ENCODE measurements around the gene COPA. TPM values are rescaled to one million over a fixed set of nuclear protein-coding genes. Genes with fewer than 3 reads are reported as not detected.

Gene COPA
- total RNA-seq, 1 experiment from 2014 or later, result 141 TPM

DNA sequence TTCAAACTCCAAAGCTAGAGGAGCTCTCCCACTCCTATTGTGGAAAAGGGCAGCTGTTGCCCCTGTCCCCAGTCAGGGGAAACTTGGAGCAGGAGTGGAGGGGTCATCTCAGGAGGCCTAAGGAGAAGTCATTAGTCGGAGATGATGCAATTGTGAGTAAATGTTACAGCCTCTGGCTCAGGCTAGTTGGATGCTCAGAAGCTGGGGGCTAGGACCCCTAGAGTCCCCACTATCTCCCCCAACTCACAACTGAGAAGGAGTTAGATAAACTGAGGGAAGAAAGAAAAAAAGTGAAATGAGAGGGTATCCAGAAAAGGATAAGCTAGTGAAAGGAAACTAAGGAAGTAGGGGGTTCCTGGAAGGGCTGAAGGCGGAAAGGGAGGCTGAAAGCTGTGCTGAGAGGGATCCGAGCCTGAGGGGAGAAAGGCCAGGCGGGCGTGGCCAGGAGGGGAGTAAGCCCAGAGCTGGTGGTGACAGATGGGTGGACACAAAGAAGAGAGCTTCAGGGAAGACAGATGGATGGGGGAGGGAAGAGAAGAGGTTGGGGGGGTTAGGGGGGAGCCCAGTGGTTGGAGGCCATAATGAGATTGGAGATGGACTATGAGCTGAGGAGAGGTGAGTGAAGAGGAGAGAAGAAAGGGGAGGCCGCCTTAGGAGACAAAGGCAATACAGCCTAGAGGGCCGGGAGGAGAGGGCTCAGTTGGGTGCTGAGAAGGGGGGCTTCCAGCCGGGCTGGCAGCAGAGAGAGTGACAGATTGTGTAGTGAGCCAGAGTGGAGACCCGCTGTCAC, 19.3 kb upstream of the COPA start:
- H3F3A ChIP-seq (ENCODE audit: low read length, unreplicated experiment), result no peaks in the 10 kb centered on the region
- no peak overlapping the region for H3K9ac ChIP-seq (ENCODE audit: low read length)
- intact Hi-C loops (cut with micrococcal nuclease), result no loop called here
- CTCF ChIA-PET, result interaction anchor here (0.8 kb wide), 1 partner anchor 13 kb away, joined by 3 read pairs; no protein-coding TSS in a partner anchor
- no peaks in the 10 kb centered on the region for H3K79me2 ChIP-seq (ENCODE audit: low read length)
- no peak overlapping the region for H2AFZ ChIP-seq (ENCODE audit: low read length)
- no peak overlapping the region for H3K4me3 ChIP-seq (ENCODE audit: low read length)
- ATAC-seq (no peak), DNase-seq (no peak)
- H3K9me2 ChIP-seq (replicated peaks; ENCODE audit: low read length), result no peaks in the 10 kb centered on the region
- H3K27me3 ChIP-seq (ENCODE audit: low read length), result no peaks in the 10 kb centered on the region
- no peak overlapping the region for H3K4me2 ChIP-seq (ENCODE audit: low read length)
- H3K9me3 ChIP-seq (ENCODE audit: low read length), result no peaks in the 10 kb centered on the region
- no TSS peak for BruUV-seq (replicated peaks)
- H4K20me1 ChIP-seq (ENCODE audit: low read length), result no peaks in the 10 kb centered on the region
- POLR2A ChIA-PET (ENCODE audit: unreplicated experiment), result no interaction called here
- TF ChIP-seq EZH2 (IDR thresholded peaks at IDR 0.05; ENCODE audit: low read length, unreplicated experiment), result no peak
- TF ChIP-seq, protein P1, sequence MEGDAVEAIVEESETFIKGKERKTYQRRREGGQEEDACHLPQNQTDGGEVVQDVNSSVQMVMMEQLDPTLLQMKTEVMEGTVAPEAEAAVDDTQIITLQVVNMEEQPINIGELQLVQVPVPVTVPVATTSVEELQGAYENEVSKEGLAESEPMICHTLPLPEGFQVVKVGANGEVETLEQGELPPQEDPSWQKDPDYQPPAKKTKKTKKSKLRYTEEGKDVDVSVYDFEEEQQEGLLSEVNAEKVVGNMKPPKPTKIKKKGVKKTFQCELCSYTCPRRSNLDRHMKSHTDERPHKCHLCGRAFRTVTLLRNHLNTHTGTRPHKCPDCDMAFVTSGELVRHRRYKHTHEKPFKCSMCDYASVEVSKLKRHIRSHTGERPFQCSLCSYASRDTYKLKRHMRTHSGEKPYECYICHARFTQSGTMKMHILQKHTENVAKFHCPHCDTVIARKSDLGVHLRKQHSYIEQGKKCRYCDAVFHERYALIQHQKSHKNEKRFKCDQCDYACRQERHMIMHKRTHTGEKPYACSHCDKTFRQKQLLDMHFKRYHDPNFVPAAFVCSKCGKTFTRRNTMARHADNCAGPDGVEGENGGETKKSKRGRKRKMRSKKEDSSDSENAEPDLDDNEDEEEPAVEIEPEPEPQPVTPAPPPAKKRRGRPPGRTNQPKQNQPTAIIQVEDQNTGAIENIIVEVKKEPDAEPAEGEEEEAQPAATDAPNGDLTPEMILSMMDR (conservative IDR thresholded peaks at IDR 0.05; ENCODE audit: low read depth, low read length), result no peak
- no peak for TF ChIP-seq EZH2phosphoT487 (IDR thresholded peaks at IDR 0.05; ENCODE audit: borderline replicate concordance, low read length)
- H3K27ac ChIP-seq (ENCODE audit: low read length), result no peak overlapping the region
- H3K4me1 ChIP-seq (ENCODE audit: insufficient read depth, low read length), result no peaks in the 10 kb centered on the region
- H3K36me3 ChIP-seq (ENCODE audit: low read depth, low read length), result peaks cover 18% of the 10 kb centered on the region; the same call in 1 of the 2 replicates

DNA sequence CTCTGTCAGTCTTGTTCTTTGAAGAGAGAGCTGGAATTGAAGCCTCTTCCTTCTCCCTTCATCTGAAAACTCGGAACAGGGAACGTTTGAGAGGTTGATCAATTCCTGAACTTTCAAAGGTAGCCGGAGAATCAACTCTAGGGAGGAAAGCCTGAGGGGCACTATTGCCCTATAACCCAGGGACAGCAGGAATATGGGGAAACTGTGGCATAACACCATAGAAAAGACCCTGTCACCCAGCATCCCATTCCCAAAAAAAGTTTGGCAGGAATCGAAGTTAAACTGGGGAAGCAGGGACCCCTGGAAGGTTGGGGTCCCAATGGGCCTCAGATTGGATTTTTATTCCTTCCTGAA, 18.7 kb upstream of the COPA start:
- DNase-seq (no peak), ATAC-seq (no peak)
- Histone ChIP-seq H3K9me2 (replicated peaks; ENCODE audit: low read length) (no peaks in the 10 kb centered on the region), H3K4me3 (ENCODE audit: low read length) (no peak overlapping the region), H3K27ac (ENCODE audit: low read length) (no peak overlapping the region), H3K79me2 (ENCODE audit: low read length) (no peaks in the 10 kb centered on the region), H3K36me3 (ENCODE audit: low read depth, low read length) (peaks cover 23% of the 10 kb centered on the region), H3K27me3 (ENCODE audit: low read length) (no peaks in the 10 kb centered on the region), H4K20me1 (ENCODE audit: low read length) (no peaks in the 10 kb centered on the region), H3K4me1 (ENCODE audit: insufficient read depth, low read length) (no peaks in the 10 kb centered on the region), H3K9me3 (ENCODE audit: low read length) (no peaks in the 10 kb centered on the region), H3K9ac (ENCODE audit: low read length) (no peak overlapping the region), H2AFZ (ENCODE audit: low read length) (no peak overlapping the region), H3F3A (ENCODE audit: low read length, unreplicated experiment) (no peaks in the 10 kb centered on the region), H3K4me2 (ENCODE audit: low read length) (no peak overlapping the region)
- TF ChIP-seq EZH2phosphoT487 (IDR thresholded peaks at IDR 0.05; ENCODE audit: borderline replicate concordance, low read length) (no peak), EZH2 (IDR thresholded peaks at IDR 0.05; ENCODE audit: low read length, unreplicated experiment) (no peak)
- TF ChIP-seq, protein P1 (conservative IDR thresholded peaks at IDR 0.05; ENCODE audit: low read depth, low read length), result no peak
- ChIA-PET CTCF (no interaction called here), POLR2A (ENCODE audit: unreplicated experiment) (no interaction called here)
- BruUV-seq (replicated peaks), result no TSS peak
- intact Hi-C loops (cut with micrococcal nuclease), result no loop called here

DNA sequence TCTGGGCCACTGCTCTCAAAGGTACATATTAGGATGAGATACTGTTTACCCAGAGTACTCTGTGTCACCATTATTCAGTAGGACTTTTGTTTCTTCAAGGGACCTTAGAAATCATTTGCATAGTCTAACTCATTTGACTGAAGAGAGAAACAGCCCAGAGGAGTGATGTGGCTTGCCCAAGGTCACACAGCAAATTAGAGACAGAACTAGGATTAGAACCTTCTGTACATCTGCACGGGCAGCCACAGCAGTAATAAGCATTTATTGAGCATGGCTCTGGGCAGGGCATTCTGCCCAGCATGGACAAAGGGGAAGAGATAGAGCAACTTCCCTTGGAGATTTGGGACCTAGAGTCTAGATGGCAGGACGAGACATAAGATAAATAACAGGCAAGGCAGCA, 18.1 kb upstream of the COPA start:
- Histone ChIP-seq H3K4me3 (ENCODE audit: low read length) (no peak overlapping the region), H3K79me2 (ENCODE audit: low read length) (no peaks in the 10 kb centered on the region), H3K27ac (ENCODE audit: low read length) (no peak overlapping the region), H3K4me1 (ENCODE audit: insufficient read depth, low read length) (no peaks in the 10 kb centered on the region), H4K20me1 (ENCODE audit: low read length) (no peaks in the 10 kb centered on the region), H3K4me2 (ENCODE audit: low read length) (no peak overlapping the region), H3K36me3 (ENCODE audit: low read depth, low read length) (peaks cover 28% of the 10 kb centered on the region), H3F3A (ENCODE audit: low read length, unreplicated experiment) (no peaks in the 10 kb centered on the region), H3K9me3 (ENCODE audit: low read length) (no peaks in the 10 kb centered on the region), H3K27me3 (ENCODE audit: low read length) (no peaks in the 10 kb centered on the region), H2AFZ (ENCODE audit: low read length) (no peak overlapping the region), H3K9me2 (replicated peaks; ENCODE audit: low read length) (no peaks in the 10 kb centered on the region), H3K9ac (ENCODE audit: low read length) (no peak overlapping the region)
- no peak for ATAC-seq
- BruUV-seq (replicated peaks), result TSS peak; percentile 3
- TF ChIP-seq EZH2 (IDR thresholded peaks at IDR 0.05; ENCODE audit: low read length, unreplicated experiment) (no peak), EZH2phosphoT487 (IDR thresholded peaks at IDR 0.05; ENCODE audit: borderline replicate concordance, low read length) (no peak)
- TF ChIP-seq, protein P1 (conservative IDR thresholded peaks at IDR 0.05; ENCODE audit: low read depth, low read length), result no peak
- POLR2A ChIA-PET (ENCODE audit: unreplicated experiment), result no interaction called here
- CTCF ChIA-PET, result no interaction called here
- no peak for DNase-seq
- intact Hi-C loops (cut with micrococcal nuclease), result no loop called here
